Islet of Langerhans (tissue), 1 donor: ENCODE data around the gene SLAMF1.
"Not testable (repeated sequence)": the region's sequence is repeated elsewhere in the genome, so short reads cannot be mapped to it uniquely, and the experiment has no call there.

Experiments used
- FAIRE-seq: peaks from one replicate; lab custom pipeline; 2011; peaks lifted over from hg19 to GRCh38; lab: Jason Lieb, UNC

Gene SLAMF1

DNA sequence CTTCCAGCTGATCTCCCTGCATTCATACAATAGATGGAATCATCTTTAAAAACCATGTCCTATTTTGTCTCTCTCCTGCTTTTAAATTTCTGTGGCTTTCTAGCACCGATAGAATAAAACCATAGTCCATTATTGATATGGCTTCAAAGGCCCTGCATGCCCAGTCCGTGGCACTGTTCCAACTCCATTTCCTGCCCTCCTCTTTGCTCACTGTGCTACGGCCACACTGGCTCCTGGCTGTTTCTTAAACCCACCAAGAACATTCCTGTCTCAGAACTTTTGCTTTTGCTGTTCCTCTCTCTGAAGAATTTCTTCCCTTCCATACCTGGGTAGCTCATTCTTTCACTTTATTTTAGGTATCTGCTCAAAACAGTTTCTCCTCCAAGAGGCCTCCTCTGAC lies 7.2 kb downstream of the SLAMF1 start:
- FAIRE-seq, result no peak

DNA sequence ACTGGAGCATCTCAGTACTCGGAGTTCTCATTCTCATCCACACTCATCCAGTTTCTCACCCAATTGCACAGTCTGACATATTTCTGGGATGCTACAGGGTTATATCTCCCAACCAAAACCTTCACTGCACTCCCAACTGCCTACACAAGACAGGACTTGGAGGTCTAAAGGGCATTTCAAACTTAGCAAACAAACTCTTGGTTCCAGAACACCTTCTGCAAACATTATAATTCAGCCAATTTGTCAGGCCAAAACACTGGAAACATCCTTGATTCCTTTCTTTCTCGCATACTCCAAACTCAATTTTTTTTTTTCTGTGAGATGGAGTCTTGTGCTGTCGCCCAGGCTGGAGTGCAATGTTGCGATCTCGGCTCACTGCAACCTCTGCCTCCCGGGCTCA lies 7.9 kb downstream of the SLAMF1 start:
- no peak for FAIRE-seq

GRCh38 chr1:160638540-160638857 lies 8.3 kb downstream of the SLAMF1 start:
- FAIRE-seq, result no peak

- no peak for FAIRE-seq
Observed at GRCh38 chr1:160637821-160638539, 8.9 kb downstream of the SLAMF1 start.

DNA sequence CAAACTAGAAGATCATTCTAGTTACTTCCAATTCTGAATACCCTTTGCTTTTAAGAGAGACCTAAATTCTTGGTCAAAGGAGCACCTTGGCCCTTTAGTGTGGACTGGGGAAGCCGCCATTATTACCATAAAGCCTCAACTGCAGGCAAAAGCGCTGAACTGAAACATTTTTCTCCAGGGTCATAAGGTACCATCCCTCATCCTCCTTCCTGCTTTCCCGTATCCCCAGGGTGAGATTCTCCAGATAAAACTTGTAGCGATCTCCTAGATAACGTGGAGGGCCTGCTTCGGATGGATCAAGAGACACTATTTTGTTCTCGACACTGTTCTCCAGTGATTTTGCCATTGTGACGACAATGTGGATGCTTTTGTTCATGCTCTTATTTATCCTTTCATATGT lies 9.8 kb downstream of the SLAMF1 start:
- no peak for FAIRE-seq

GRCh38 chr1:160636547-160636946 lies 10.3 kb downstream of the SLAMF1 start:
- FAIRE-seq, result no peak

- FAIRE-seq, result no peak
Observed at GRCh38 chr1:160636076-160636475, 10.8 kb downstream of the SLAMF1 start.

DNA sequence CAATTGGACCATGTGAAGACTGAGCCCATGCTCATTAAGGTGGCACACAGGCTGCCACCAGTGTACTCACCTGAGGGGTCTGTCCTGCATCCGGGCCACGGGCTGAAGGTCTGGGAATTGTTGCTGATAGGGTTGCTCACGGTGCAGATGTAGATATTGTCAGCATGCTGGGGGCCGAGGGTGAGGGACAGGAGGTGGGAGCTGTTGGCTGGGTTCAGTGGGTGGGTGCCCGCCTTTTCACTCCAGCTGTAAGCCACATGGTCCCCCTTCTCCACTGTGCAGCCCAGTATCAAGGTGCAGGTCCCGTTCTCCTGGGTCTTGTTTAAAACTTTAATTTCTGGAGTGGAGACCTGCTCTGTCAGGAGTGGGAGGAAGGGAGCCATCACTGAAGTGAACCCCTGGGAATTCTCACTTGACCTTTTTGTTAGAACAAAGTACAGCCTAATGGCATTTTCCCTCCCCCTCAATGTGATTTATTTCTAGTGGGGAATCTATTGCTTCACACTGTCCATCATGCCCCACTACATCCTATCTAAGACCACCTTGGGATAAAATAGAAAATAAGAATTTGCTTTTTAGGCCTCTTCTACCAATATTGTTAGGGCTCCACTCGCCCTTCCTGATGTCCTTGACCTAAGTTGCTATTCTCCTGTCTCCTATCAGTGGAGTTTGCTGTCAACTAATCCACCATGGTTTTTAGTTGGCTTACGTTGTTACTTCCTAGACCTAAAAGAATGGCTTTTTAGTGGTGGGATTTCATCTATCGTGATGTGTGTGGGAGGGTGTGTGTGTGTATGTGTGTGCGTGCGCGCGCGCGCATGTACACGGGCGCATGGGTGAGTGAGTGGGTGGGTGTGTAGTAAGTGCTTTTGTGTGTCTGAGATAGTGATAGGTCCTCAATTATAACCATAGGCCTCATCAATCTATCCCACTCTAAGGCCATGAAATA lies 12.0 kb downstream of the SLAMF1 start:
- FAIRE-seq, result no peak

DNA sequence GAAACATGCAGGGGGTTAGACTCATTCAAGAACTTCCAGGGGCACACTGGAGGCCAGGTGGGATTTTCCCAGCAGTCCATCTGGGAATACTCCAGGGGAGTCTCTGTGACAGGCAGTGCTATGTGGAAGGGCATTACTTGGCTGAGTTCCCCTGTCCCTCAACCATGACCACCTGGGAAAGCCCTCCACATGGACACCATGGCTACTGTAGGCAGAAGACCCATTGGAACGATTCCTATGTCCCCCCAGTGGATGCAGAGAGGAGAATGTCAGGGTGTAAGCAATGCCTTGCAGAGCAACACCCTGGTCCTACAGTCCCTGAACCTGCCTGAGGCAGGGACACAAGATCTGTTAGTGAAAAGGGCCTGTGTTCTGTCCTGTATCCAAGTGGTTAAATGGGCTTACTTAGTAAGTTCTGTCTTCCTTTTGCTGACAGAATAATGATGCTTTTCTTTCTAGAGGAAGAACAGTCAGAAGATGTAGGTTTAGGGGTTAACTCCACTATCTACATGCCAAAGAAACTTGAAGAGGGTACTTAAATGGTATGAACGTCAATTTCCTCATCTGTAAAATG lies 13.4 kb downstream of the SLAMF1 start:
- no peak for FAIRE-seq

DNA sequence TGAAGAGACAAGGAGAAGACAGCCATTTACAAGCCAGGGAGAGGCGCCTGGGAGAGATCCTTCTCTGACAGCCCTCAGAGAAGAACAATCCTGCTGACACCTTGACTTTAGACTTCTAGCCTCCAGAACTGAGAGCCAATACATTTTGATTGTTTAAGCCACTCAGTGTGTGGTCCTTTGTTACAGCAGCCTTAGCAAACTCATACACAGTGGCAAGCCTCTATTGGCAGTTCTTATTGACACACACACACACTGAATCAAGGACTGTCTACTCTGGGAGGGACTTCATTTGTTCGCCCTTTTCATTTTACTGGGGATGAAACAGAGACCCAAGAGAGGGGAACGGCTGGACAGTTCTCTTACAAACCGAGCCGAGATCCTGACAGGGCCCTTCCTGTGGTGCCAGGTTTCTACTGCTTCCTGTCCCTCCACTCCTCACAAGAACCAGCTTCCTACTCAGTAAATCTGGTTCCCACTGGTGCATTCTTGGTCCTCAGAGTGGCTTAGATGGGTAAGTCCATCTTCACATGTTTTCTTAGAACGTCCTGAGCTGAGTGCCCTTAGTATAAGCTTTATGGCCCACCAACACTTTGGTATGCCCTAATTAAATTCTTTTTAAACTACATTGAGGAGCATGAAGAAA lies 14.7 kb downstream of the SLAMF1 start:
- FAIRE-seq, result no peak

GRCh38 chr1:160630523-160631451 lies 16.1 kb downstream of the SLAMF1 start:
- FAIRE-seq, result no peak

- no peak for FAIRE-seq
Observed at GRCh38 chr1:160629286-160630210, 17.3 kb downstream of the SLAMF1 start.

DNA sequence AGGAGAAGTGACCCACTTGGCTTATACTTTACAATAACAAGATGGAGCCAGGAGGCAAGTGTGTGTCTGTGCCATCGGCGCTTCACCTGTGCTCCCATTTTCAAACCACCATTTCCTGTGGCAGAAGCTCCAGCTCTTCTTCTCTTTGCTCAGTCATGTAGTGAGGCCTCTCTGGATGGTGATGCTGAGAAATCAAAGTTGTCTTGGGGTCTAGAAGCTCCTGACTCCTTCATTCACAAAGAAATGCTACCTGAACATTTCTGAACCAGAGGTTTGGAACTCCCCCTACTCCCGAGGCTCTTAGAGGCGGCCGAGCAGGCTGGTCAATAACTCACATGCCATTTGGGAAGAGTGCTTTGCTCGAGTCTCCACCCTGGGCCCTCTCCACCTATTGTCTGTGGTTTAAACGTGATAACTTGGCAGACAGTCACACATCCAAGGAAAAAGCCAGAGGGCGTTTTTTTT lies 18.0 kb downstream of the SLAMF1 start:
- no peak for FAIRE-seq

DNA sequence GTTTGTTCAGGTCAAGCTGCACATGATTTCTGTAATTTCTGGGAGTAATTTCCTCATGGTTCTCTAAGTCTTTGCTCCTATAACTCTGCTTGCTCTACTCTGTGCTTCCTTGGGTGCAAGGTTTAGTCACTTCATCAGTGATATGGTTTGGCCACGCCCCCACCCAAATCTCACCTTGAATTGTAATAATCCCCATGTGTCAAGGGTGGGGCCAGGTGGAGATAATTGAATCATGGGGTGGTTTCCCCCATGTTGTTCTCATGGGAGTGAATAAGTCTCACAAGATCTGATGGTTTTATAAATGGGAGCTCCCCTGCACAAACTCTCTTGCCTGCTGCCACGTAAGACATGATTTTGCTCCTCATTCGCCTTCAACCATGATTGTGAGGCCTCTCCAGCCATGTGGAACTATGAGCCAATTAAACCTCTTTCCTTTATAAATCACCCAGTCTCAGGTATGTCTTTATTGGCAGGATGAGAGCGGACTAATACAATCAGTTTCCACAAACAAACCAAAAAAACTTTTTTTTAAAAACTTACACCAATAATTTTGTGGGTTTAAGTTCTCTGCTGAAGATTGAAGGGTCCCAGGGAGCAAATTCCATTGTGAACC lies 19.1 kb downstream of the SLAMF1 start:
- FAIRE-seq, result not testable (repeated sequence)

DNA sequence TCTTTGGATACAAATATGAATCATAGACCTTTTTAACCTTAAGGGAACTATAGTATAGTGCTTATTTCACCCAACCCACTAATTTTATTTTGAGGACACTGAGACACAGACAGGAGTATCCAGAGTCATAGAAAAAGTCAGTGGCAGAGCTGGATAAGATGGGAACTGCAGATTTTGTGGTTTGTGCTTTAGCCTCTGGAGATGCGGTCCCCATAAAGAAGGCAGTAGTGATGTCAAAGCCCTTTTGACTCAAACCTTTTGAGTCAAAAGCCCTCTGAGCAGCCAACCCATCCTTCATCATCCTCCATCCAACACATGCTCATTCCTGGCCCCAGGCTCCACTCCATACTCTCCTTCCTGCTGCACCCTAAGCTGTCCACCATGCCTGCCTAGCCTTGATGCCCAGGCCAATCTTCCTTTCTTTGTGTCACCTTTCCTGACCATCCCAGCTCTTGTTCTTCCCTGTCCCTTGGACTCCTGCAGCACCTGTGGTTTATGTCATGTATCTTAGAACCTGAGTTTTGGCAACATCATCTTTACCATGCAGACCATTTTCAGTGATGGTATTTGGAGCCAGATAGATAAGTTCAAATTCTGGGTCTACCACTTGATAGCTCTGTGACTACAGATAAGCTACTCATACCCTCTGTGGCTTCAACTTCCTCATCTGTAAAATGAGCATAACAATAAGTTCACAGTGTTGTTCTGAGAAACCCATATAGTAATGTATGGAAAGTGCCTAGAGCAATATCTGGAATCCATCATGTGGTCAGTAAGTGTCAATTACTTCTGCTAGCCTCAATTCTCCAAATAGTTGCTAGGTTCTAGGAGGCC lies 20.1 kb downstream of the SLAMF1 start:
- FAIRE-seq, result no peak

- no peak for FAIRE-seq
Observed at GRCh38 chr1:160625725-160626498, 20.9 kb downstream of the SLAMF1 start.

- FAIRE-seq, result no peak
Observed at GRCh38 chr1:160625321-160625720, 21.5 kb downstream of the SLAMF1 start.

DNA sequence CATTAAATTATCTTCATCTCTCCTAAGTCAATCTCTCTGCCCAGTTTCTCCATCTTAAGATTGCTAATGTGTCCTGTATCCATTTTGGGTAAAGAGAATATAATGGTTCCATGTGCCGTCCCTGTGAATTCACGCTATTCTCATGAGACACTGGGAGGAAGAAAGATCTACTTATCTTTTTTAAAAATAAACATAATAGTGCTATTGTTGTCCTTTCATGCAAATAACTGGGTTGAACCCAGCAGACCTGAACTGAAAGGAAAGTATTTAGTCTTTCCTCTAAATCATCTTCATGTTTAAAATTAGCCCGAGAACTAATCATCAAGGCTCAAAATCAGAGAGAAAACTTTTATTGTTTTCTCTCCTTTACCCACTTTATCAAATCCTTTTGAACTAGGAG lies 22.4 kb downstream of the SLAMF1 start:
- FAIRE-seq, result no peak
